Measurements from ENCODE around the gene HAPSTR1. TPM values are rescaled to one million over a fixed set of nuclear protein-coding genes. Genes with fewer than 3 reads are reported as not detected.

Gene HAPSTR1
- total and polyA plus RNA-seq, 2 donors (not counting 3 experiments of a cell fraction or from before 2014, with no cell fraction given) = 15.7 to 63.7 TPM

DNA sequence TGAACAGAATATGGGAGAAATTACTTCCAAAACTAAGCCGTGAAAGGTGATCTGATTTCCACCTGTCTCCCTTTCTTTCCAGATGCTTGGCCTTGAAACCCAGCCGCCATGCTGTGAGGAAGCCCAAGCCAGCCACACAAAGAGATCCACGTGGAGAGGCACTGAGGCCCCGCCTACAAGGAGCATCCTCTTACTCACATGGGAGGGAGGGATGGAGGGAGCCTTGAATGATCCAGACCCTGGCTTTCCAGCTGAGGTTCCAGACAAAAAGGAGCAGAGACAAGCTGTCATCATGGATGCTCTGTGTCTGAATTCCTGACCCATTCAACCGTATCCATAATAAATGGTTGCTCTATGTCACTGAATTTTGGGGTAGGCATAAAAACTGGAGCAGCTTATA is 48.9 kb upstream of the HAPSTR1 start:
- Histone ChIP-seq H4K20me1 (replicated peaks; ENCODE audit: control insufficient read depth, extremely low read depth, insufficient read depth, low read length) (no peaks in the 10 kb centered on the region), H3K4me3 (replicated peaks in 1 of 3; ENCODE audit: insufficient read depth in 1 of 3, low read depth in 1 of 3, low read length in 3 of 3) (no peak overlapping the region), H3K4me1 (ENCODE audit: control insufficient read depth, extremely low read depth, insufficient read depth, low read length) (peaks cover 7% of the 10 kb centered on the region), H3K9me3 (replicated peaks; ENCODE audit: control insufficient read depth, insufficient read depth, low read length) (no peaks in the 10 kb centered on the region), H3K9ac (replicated peaks; ENCODE audit: extremely low read depth, insufficient read depth, low read length) (no peak overlapping the region), H3K79me2 (ENCODE audit: control insufficient read depth, insufficient read depth, low read length) (no peaks in the 10 kb centered on the region), H3K27me3 (ENCODE audit: control insufficient read depth in 2 of 2, insufficient read depth in 2 of 2, low read length in 2 of 2) (no peaks in the 10 kb centered on the region), H2AFZ (ENCODE audit: low read depth, low read length) (no peak overlapping the region), H3K9me1 (replicated peaks; ENCODE audit: control insufficient read depth, extremely low read depth, insufficient read depth, low read length) (no peaks in the 10 kb centered on the region), H3K27ac (ENCODE audit: insufficient read depth, low read depth, low read length) (no peak overlapping the region), H3K36me3 (ENCODE audit: control insufficient read depth in 2 of 2, extremely low read depth in 1 of 2, insufficient read depth in 2 of 2, low read length in 2 of 2) (no peaks in the 10 kb centered on the region), H3K4me2 (ENCODE audit: insufficient read depth, low read length) (no peak overlapping the region)
- DNase-seq (ENCODE audit: low read depth, low spot score) (no peak), FAIRE-seq (no peak)
- no TSS peak for BruUV-seq (replicated peaks)
- intact Hi-C loops (cut with micrococcal nuclease) = no loop called here
- ChIA-PET CTCF (interaction anchor here (0.5 to 1.7 kb wide), 2 partner anchors 9 to 45 kb away, joined by 3 to 5 read pairs; no protein-coding TSS in a partner anchor), POLR2A (no interaction called here)
- TF ChIP-seq, protein P1, sequence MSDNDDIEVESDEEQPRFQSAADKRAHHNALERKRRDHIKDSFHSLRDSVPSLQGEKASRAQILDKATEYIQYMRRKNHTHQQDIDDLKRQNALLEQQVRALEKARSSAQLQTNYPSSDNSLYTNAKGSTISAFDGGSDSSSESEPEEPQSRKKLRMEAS (IDR thresholded peaks at IDR 0.05; ENCODE audit: insufficient read depth, insufficient read length) = no peak
- dilution Hi-C loops (cut with MboI; ENCODE audit: extremely low pct_ligation_motif_present, low sequenced_read_pairs) = no loop called here

DNA sequence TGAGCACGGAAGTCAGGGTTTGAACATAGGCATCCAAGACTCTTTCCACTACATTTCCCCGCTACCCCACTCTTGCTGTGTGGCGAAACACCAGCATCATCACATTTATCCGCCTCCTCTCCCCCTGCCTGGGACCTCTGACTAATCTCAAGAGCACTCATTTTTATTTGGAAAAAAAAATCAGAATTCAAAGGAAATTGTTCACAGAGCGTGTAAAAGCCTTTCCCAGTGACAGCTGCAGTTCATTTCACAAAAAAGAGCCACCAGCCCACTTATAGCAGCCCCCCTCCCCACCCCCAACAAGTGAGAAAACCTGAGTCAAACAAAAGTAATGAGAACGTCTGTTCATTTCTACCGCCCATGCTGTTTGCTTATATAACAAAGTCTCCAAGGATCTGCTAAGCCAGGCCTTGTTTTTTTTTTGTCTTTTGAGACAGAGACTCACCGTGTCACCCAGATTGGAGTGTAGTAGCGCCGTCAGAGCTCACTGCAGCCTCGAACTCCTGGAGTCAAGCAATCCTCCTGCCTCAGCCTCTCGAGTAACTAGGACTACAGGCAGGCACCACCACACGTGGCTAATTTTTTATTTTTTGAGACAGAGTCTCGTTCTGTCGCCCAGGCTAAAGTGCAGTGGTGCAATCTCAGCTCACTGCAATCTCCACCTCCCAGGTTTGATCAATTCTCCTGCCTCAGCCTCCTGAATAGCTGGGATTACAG is 48.3 kb upstream of the HAPSTR1 start:
- no peaks in the 10 kb centered on the region for H3K79me2 ChIP-seq (ENCODE audit: control insufficient read depth, insufficient read depth, low read length)
- ChIA-PET CTCF (interaction anchor here (0.5 to 1.7 kb wide), 2 partner anchors 10 to 44 kb away, joined by 3 to 5 read pairs; no protein-coding TSS in a partner anchor), POLR2A (no interaction called here)
- no peak overlapping the region for H3K4me2 ChIP-seq (ENCODE audit: insufficient read depth, low read length)
- no peak overlapping the region for H3K27ac ChIP-seq (ENCODE audit: insufficient read depth, low read depth, low read length)
- H3K27me3 ChIP-seq (ENCODE audit: control insufficient read depth in 2 of 2, insufficient read depth in 2 of 2, low read length in 2 of 2) = no peaks in the 10 kb centered on the region
- H4K20me1 ChIP-seq (replicated peaks; ENCODE audit: control insufficient read depth, extremely low read depth, insufficient read depth, low read length) = no peaks in the 10 kb centered on the region
- no peaks in the 10 kb centered on the region for H3K9me3 ChIP-seq (replicated peaks; ENCODE audit: control insufficient read depth, insufficient read depth, low read length)
- H2AFZ ChIP-seq (ENCODE audit: low read depth, low read length) = no peak overlapping the region
- DNase-seq (ENCODE audit: low read depth, low spot score) (no peak), FAIRE-seq (no peak)
- dilution Hi-C loops (cut with MboI; ENCODE audit: extremely low pct_ligation_motif_present, low sequenced_read_pairs) (no loop called here), intact Hi-C loops (cut with micrococcal nuclease) (no loop called here)
- no peak for TF ChIP-seq JUN (IDR thresholded peaks at IDR 0.05; ENCODE audit: borderline replicate concordance, insufficient read depth, insufficient read length, low read depth)
- no peak for TF ChIP-seq POLR2A (IDR thresholded peaks at IDR 0.05; ENCODE audit: low read depth, low read length)
- TF ChIP-seq EZH2 (IDR thresholded peaks at IDR 0.05; ENCODE audit: borderline replicate concordance, low read depth, low read length, severe bottlenecking) = no peak
- TF ChIP-seq, protein P2, sequence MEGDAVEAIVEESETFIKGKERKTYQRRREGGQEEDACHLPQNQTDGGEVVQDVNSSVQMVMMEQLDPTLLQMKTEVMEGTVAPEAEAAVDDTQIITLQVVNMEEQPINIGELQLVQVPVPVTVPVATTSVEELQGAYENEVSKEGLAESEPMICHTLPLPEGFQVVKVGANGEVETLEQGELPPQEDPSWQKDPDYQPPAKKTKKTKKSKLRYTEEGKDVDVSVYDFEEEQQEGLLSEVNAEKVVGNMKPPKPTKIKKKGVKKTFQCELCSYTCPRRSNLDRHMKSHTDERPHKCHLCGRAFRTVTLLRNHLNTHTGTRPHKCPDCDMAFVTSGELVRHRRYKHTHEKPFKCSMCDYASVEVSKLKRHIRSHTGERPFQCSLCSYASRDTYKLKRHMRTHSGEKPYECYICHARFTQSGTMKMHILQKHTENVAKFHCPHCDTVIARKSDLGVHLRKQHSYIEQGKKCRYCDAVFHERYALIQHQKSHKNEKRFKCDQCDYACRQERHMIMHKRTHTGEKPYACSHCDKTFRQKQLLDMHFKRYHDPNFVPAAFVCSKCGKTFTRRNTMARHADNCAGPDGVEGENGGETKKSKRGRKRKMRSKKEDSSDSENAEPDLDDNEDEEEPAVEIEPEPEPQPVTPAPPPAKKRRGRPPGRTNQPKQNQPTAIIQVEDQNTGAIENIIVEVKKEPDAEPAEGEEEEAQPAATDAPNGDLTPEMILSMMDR (IDR thresholded peaks at IDR 0.05; ENCODE audit: extremely low read depth in 1 of 2, insufficient read depth in 1 of 2, low read depth in 1 of 2, low read length in 2 of 2) = no peak
- TF ChIP-seq MYC (IDR thresholded peaks at IDR 0.05; ENCODE audit: low read depth, low read length) = no peak
- TF ChIP-seq, protein P1 (IDR thresholded peaks at IDR 0.05; ENCODE audit: insufficient read depth, insufficient read length) = no peak
- TF ChIP-seq POLR2AphosphoS5 (IDR thresholded peaks at IDR 0.05; ENCODE audit: insufficient read depth, low read depth, low read length) = no peak
- no peak for TF ChIP-seq FOS (IDR thresholded peaks at IDR 0.05; ENCODE audit: borderline replicate concordance, insufficient read depth, low read length)
- TF ChIP-seq GATA2 (IDR thresholded peaks at IDR 0.05; ENCODE audit: insufficient read depth, insufficient read length, low read depth, low read length) = no peak
- peaks cover 11% of the 10 kb centered on the region for H3K4me1 ChIP-seq (ENCODE audit: control insufficient read depth, extremely low read depth, insufficient read depth, low read length)
- no TSS peak for BruUV-seq (replicated peaks)
- H3K36me3 ChIP-seq (ENCODE audit: control insufficient read depth in 2 of 2, extremely low read depth in 1 of 2, insufficient read depth in 2 of 2, low read length in 2 of 2) = no peaks in the 10 kb centered on the region
- H3K9me1 ChIP-seq (replicated peaks; ENCODE audit: control insufficient read depth, extremely low read depth, insufficient read depth, low read length) = no peaks in the 10 kb centered on the region
- no peak overlapping the region for H3K4me3 ChIP-seq (replicated peaks in 1 of 3; ENCODE audit: insufficient read depth in 1 of 3, low read depth in 1 of 3, low read length in 3 of 3)
- no peak overlapping the region for H3K9ac ChIP-seq (replicated peaks; ENCODE audit: extremely low read depth, insufficient read depth, low read length)
